Heart right ventricle (tissue), 16 donors: ENCODE results near the gene HEPN1. TPM values are rescaled to one million over a fixed set of nuclear protein-coding genes. Genes with fewer than 3 reads are reported as not detected.

Experiments used
- ATAC-seq, 8 donors: fragments of 200-7000 bp; cut with Tn5 transposase; one replicate each; pipeline ENCODE4 v1.9.1; 2020; ENCODE audit warnings: mild to moderate bottlenecking in 8 of 8, moderate library complexity in 8 of 8, moderate number of reproducible peaks in 1 of 8
- DNase-seq, 2 donors: peaks; one replicate each; pipeline ENCODE4 v3.0.0-alpha.2; 2020
- H3K27ac ChIP-seq, 10 donors: fragments of 200-600 bp; sonication (generic) in 2 of 10; one replicate each; pipeline versions ENCODE4 v1.5.0 to v1.8.0; 2020 to 2022; ENCODE audit warnings: mild to moderate bottlenecking in 3 of 10
- H3K27me3 ChIP-seq, 7 donors: fragments of 200-600 bp; one replicate each; pipeline ENCODE4 v1.8.0; 2021 to 2022; ENCODE audit warnings: mild to moderate bottlenecking in 2 of 7
- H3K36me3 ChIP-seq, 9 donors: fragments of 200-600 bp; sonication (generic) in 1 of 9; one replicate each; pipeline versions ENCODE4 v1.5.0 to v1.8.0; 2020 to 2022; ENCODE audit warnings: mild to moderate bottlenecking in 2 of 9
- H3K4me1 ChIP-seq, 9 donors: fragments of 200-600 bp; sonication (generic) in 1 of 9; one replicate each; pipeline versions ENCODE4 v1.5.0 to v1.8.0; 2020 to 2022; ENCODE audit warnings: mild to moderate bottlenecking in 4 of 9
- H3K4me3 ChIP-seq, 10 donors: fragments of 200-600 bp; sonication (generic) in 2 of 10; one replicate each; pipeline versions ENCODE4 v1.5.0 to v1.8.0; 2020 to 2022; ENCODE audit warnings: mild to moderate bottlenecking in 7 of 10, moderate library complexity in 2 of 10
- H3K9me3 ChIP-seq, 11 donors: fragments of 200-600 bp in 10 of 11; sonication (generic) in 2 of 11; one replicate each; pipeline versions ENCODE4 v1.5.0 to v1.8.0; 2013 to 2022; ENCODE audit warnings: mild to moderate bottlenecking in 2 of 11, control low read depth in 1 of 11, moderate library complexity in 1 of 11
- CTCF ChIP-seq, 9 donors: fragments of 200-600 bp; sonication (generic) in 2 of 9; IDR thresholded peaks; one replicate each; pipeline versions ENCODE4 v1.5.0 to v1.8.0; 2021 to 2022; ENCODE audit warnings: antibody characterized with exemption in 9 of 9, mild to moderate bottlenecking in 5 of 9, moderate library complexity in 1 of 9
- WGBS, 2 donors: extraction: QIAGEN DNeasy Blood & Tissue Kit; methylation state at CpG; one replicate each; pipeline ENCODE4 v1.1.7; 2013; ENCODE audit warnings: inconsistent platforms in 1 of 2; 5-methylcytosine and 5-hydroxymethylcytosine counted together
- intact Hi-C, 10 donors: fragments of 100-400 bp; cut with DNase I; formaldehyde crosslinking; loops; one replicate each; pipeline versions ENCODE4 v1.11.1 to v1.14.2; 2022
- polyA plus RNA-seq, 2 donors: library from polyadenylated mRNA; stranded (reverse); fragments of 200-250 nt; gene quantifications; one replicate each; pipeline ENCODE4 v1.2.3, GENCODE V29; 2013
- total RNA-seq, 10 donors: library from RNA; stranded (reverse); fragmentation: NEBNext Ultra II Directional in 3 of 10; extraction: Animal tissue kit (Norgen Biotek cat#: 25700) in 3 of 10; gene quantifications; one replicate each; pipeline versions ENCODE4 v1.2.1 to v1.2.4, GENCODE V29; 2021 to 2023
- donor health status: Arrhythmogenic right ventricular cardiomyopathy.
- donor health status: ischemic (EF 13 %, LVEDD 7.1; RV severe dilation, severe dysfunction).
- donor health status: healthy with polysubstance abuse.
- donor health status: DM: no; HTN: yes; CAD: no.
- donor health status: DM: no; HTN: no; CAD: no.
- donor health status: ischemic (EF 25% LVEDD 6.9; RV normal size, moderate dysfunction).
- donor health status: ischemic (EF 25% LVEDD 5.7; RV mildly dilated, moderate dysfunction).
- donor health status: healthy.
- donor health status: DM: yes; HTN: yes; CAD: no.
- donor health status: Ischemic cardiomyopathy.
- donor health status: ischemic (EF 35%, LVEDD 5.7; RV mildly dilated, moderate dysfunction).
- donor health status: nonischemic (EF 11% LVEDD 7.7; RV severe dilation, severe dysfunction).
- donor health status: DM: yes; HTN: yes; CAD: no.
- donor health status: PGD.
- donor health status: ischemic (EF 29% LVEDD 5.4; RV normal size, mild dysfunction).
- donor health status: nonischemic (EF 23%, LVEDD 6.1; RV moderate dilation, normal function).

The HEPN1 gene
- total and polyA plus RNA-seq, 12 donors: 0.03 TPM; not detected in 11

GRCh38 chr11:124875401-124875800 lies 43.6 kb upstream of the HEPN1 start:
- no peaks in the 10 kb centered on the region for H3K36me3 ChIP-seq
- intact Hi-C loops: loop anchor here in 3 of 10 donors (5.0 to 10.0 kb wide), 3 partner anchors 42 to 77 kb away; partner anchors contain the start of genes CCDC15 (in 2 of the 3) and HEPN1 (in 1 of the 3)
- peak overlapping the region in 4 of 10 donors; percentile 46 to 72 (median 70) for H3K4me3 ChIP-seq
- H3K27me3 ChIP-seq: peaks cover 0 to 73% (median 47%) of the 10 kb centered on the region in 7 donors
- peak overlapping the region in 2 of 10 donors; percentile 93 to 96 for H3K27ac ChIP-seq
- 47 to 55% methylated on average over 3 of the region's 3 CpGs for WGBS, 2 donors
- TF ChIP-seq CTCF (IDR thresholded peaks at IDR 0.05): no peak
- ATAC-seq (no peak), DNase-seq (no peak)
- H3K4me1 ChIP-seq: peaks cover 3 to 43% (median 23%) of the 10 kb centered on the region in 9 donors
- H3K9me3 ChIP-seq: no peaks in the 10 kb centered on the region

GRCh38 chr11:124875943-124876817 lies 42.9 kb upstream of the HEPN1 start:
- ATAC-seq (peak; percentile 89 to 93 (median 90)), DNase-seq (peak; percentile 87 to 89)
- no peaks in the 10 kb centered on the region for H3K36me3 ChIP-seq
- peaks cover 3 to 44% (median 23%) of the 10 kb centered on the region in 9 donors for H3K4me1 ChIP-seq
- intact Hi-C loops: loop anchor here in 4 of 10 donors (2.0 to 10.0 kb wide), 5 partner anchors 23 to 76 kb away; partner anchors contain the start of genes CCDC15 (in 2 of the 4) and HEPN1 (in 1 of the 4)
- peak overlapping the region; percentile 36 to 72 (median 66) for H3K4me3 ChIP-seq
- H3K27me3 ChIP-seq: peaks cover 0 to 66% (median 40%) of the 10 kb centered on the region in 7 donors
- no peaks in the 10 kb centered on the region for H3K9me3 ChIP-seq
- peak overlapping the region; percentile 10 to 96 (median 90) for H3K27ac ChIP-seq
- WGBS, 2 donors: 2% methylated on average over 64 to 69 of the region's 69 CpGs
- TF ChIP-seq CTCF (IDR thresholded peaks at IDR 0.05): peak; percentile 53 to 94 (median 73)

DNA sequence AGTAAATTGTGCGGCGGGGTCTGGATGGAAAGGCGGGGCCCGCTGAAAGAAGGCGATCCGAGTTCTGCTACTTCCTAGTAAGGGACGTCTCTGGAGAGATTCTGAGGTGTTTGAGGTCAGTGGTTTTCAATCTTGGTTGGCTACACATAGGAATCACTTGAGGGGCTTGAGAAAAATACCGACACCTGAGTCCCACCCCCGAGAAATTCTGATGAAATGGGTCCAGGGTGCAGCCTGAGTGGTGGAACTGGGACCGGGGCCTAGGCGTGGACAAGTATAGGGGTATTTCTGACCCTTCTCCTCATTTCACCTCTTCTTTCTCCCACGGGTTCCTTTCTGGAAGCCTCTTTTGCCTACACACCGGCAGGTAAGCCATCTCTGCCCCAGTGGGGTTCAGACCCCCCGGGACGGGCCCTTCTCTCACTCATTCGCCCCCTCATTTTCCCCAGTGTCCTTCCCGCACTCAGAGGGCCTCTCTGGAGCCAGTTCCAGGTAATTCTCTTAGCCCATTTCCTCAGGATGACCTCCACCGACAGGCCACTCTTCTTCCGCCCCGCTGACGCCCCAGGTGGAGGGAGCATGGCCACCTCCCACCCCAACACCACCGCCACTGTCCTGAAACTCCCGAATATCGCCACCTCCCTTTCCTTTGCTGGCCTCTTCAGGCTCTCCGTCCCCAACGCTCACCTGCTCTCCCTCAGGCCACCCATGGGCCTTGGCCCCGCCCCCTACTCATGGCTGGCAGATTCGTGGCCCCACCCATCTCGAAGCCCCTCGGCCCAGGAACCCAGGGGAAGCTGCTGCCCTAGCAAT lies 42.0 kb upstream of the HEPN1 start:
- peaks cover 3 to 50% (median 23%) of the 10 kb centered on the region in 9 donors for H3K4me1 ChIP-seq
- DNase-seq: no peak
- intact Hi-C loops: loop anchor here in 4 of 10 donors (2.0 to 10.0 kb wide), 5 partner anchors 22 to 75 kb away; partner anchors contain the start of genes CCDC15 (in 2 of the 4) and HEPN1 (in 1 of the 4)
- no peak for TF ChIP-seq CTCF (IDR thresholded peaks at IDR 0.05)
- 16 to 20% methylated on average over 30 of the region's 30 CpGs for WGBS, 2 donors
- peak in 2 of 8 donors; percentile 2 to 3 for ATAC-seq
- peak overlapping the region; percentile 36 to 72 (median 66) for H3K4me3 ChIP-seq
- no peaks in the 10 kb centered on the region for H3K9me3 ChIP-seq
- H3K27me3 ChIP-seq: peaks cover 0 to 59% (median 35%) of the 10 kb centered on the region in 7 donors
- peak overlapping the region in 9 of 10 donors; percentile 80 to 96 (median 91) for H3K27ac ChIP-seq
- no peaks in the 10 kb centered on the region for H3K36me3 ChIP-seq

GRCh38 chr11:124877631-124877909 lies 41.5 kb upstream of the HEPN1 start:
- H3K4me1 ChIP-seq: peaks cover 3 to 55% (median 25%) of the 10 kb centered on the region in 9 donors
- DNase-seq: no peak
- peak in 1 of 8 donors; percentile 15 for ATAC-seq
- H3K27me3 ChIP-seq: peaks cover 0 to 53% (median 31%) of the 10 kb centered on the region in 7 donors
- H3K9me3 ChIP-seq: no peaks in the 10 kb centered on the region
- TF ChIP-seq CTCF (IDR thresholded peaks at IDR 0.05): no peak
- WGBS, 2 donors: 30 to 37% methylated on average over 10 of the region's 10 CpGs
- H3K27ac ChIP-seq: peak overlapping the region in 5 of 10 donors; percentile 90 to 96 (median 93)
- intact Hi-C loops: loop anchor here in 4 of 10 donors (2.0 to 10.0 kb wide), 5 partner anchors 21 to 75 kb away; partner anchors contain the start of genes CCDC15 (in 2 of the 4) and HEPN1 (in 1 of the 4)
- H3K36me3 ChIP-seq: no peaks in the 10 kb centered on the region
- H3K4me3 ChIP-seq: peak overlapping the region; percentile 36 to 72 (median 66)
